Measurements from ENCODE around the gene EBLN1. TPM values are rescaled to one million over a fixed set of nuclear protein-coding genes. Genes with fewer than 3 reads are reported as not detected.

Gene EBLN1
- total RNA-seq, 1 experiment from 2014 or later, result not detected

- no peak for TF ChIP-seq ARID4B (CRISPR knock-in tag; IDR thresholded peaks at IDR 0.05; ENCODE audit: borderline replicate concordance)
- TF ChIP-seq TEAD4 (CRISPR knock-in tag; IDR thresholded peaks at IDR 0.05), result no peak
- no peak for TF ChIP-seq FOXJ3 (CRISPR knock-in tag; IDR thresholded peaks at IDR 0.05; ENCODE audit: borderline replicate concordance)
- no peak for TF ChIP-seq ZBTB43 (CRISPR knock-in tag; IDR thresholded peaks at IDR 0.05)
- no peak for TF ChIP-seq ZNF532 (CRISPR knock-in tag; IDR thresholded peaks at IDR 0.05; ENCODE audit: borderline replicate concordance)
- TF ChIP-seq AFF4 (CRISPR knock-in tag; IDR thresholded peaks at IDR 0.05; ENCODE audit: borderline replicate concordance), result no peak
- no peak for TF ChIP-seq CREB1 (CRISPR knock-in tag; IDR thresholded peaks at IDR 0.05)
- no peak for TF ChIP-seq SOX15 (CRISPR knock-in tag; IDR thresholded peaks at IDR 0.05)
Measured at GRCh38 chr10:22244001-22244400, 26.2 kb upstream of the EBLN1 start (continued).

GRCh38 chr10:22243321-22243720, 25.5 kb upstream of the EBLN1 start:
- H3K9me3 Mint-ChIP-seq, result peaks cover 19% of the 10 kb centered on the region
- CTCF ChIA-PET, result interaction anchor here (0.6 to 1.5 kb wide), 14 partner anchors 10 to 250 kb away, joined by 3 to 9 read pairs (median 4); partner anchors contain the start of genes DNAJC1 and SPAG6
- TF ChIP-seq TEAD4 (CRISPR knock-in tag; IDR thresholded peaks at IDR 0.05) (no peak), TP53 (CRISPR knock-in tag; IDR thresholded peaks at IDR 0.05) (no peak), SMAD4 (CRISPR knock-in tag; IDR thresholded peaks at IDR 0.05) (no peak), TCF7 (CRISPR knock-in tag; IDR thresholded peaks at IDR 0.05; ENCODE audit: low read depth) (no peak), NR3C1 (CRISPR knock-in tag; conservative IDR thresholded peaks at IDR 0.05; ENCODE audit: low read depth) (no peak), EMX1 (CRISPR knock-in tag; IDR thresholded peaks at IDR 0.05) (no peak), RELA (CRISPR knock-in tag; IDR thresholded peaks at IDR 0.05; ENCODE audit: borderline replicate concordance) (no peak), ZBTB21 (CRISPR knock-in tag; IDR thresholded peaks at IDR 0.05; ENCODE audit: borderline replicate concordance) (no peak), NR2C2 (CRISPR knock-in tag; IDR thresholded peaks at IDR 0.05) (no peak), FOXJ3 (CRISPR knock-in tag; IDR thresholded peaks at IDR 0.05; ENCODE audit: borderline replicate concordance) (no peak), NFATC4 (CRISPR knock-in tag; IDR thresholded peaks at IDR 0.05) (no peak), MYBL2 (CRISPR knock-in tag; IDR thresholded peaks at IDR 0.05) (no peak), CTCF (IDR thresholded peaks at IDR 0.05) (no peak), ZNF423 (CRISPR knock-in tag; IDR thresholded peaks at IDR 0.05) (no peak)

More at GRCh38 chr10:22243321-22243720, 25.5 kb upstream of the EBLN1 start:
- Mint-ChIP-seq H3K4me1 (no peaks in the 10 kb centered on the region), H3K36me3 (peaks cover 5% of the 10 kb centered on the region; the same call in 1 of the 2 replicates), H3K27ac (no peak overlapping the region), H3K27me3 (ENCODE audit: low read depth) (peaks cover 6% of the 10 kb centered on the region), H3K4me3 (no peak overlapping the region)
- DNase-seq (ENCODE audit: low spot score), result no peak
- no peak for ATAC-seq
- POLR2A ChIA-PET, result interaction anchor here (0.6 to 1.7 kb wide), 2 partner anchors 15 to 240 kb away, joined by 3 read pairs; partner anchors contain the start of gene DNAJC1
